Hepatocyte (in vitro differentiated cells): ENCODE results near the gene COA3.

ENCODE experiments used
- CTCF ChIP-seq: fragments of 200-600 bp; sonication (generic); IDR thresholded peaks from 2 replicates; pipeline ENCODE4 v1.5.1; 2016; ENCODE audit warnings: antibody characterized with exemption, mild to moderate bottlenecking; ENCODE audit not compliant: poor library complexity
- EZH2 ChIP-seq: fragments of 200-600 bp; sonication (generic); IDR thresholded peaks from 2 replicates; pipeline ENCODE4 v1.6.1; 2016; ENCODE audit warnings: antibody characterized with exemption, mild to moderate bottlenecking, borderline replicate concordance

- no peak for TF ChIP-seq CTCF
- TF ChIP-seq EZH2: no peak
Measured at GRCh38 chr17:42804918-42805367, 6.4 kb upstream of the COA3 start.
